Esophagus squamous epithelium (tissue), 5 donors: Measurements from ENCODE around the gene DRC3. TPM values are rescaled to one million over a fixed set of nuclear protein-coding genes. Genes with fewer than 3 reads are reported as not detected.

Source experiments
- DNase-seq: peaks from one replicate; lab custom pipeline; 2025; lab: John Stamatoyannopoulos, UW
- H3K27ac ChIP-seq, 4 donors: fragments of 200-600 bp; sonication (generic); one replicate each; pipeline ENCODE4 v1.5.1; 2016 to 2019; ENCODE audit warnings: mild to moderate bottlenecking in 1 of 4
- H3K27me3 ChIP-seq, 4 donors: fragments of 200-600 bp; sonication (generic); 1 replicate in 3 of 4; 2 replicates in 1 of 4; pipeline versions ENCODE4 v1.5.1 to v1.6.0; 2017 to 2021; ENCODE audit warnings: antibody characterized with exemption in 1 of 4
- H3K36me3 ChIP-seq, 3 donors: fragments of 200-600 bp; sonication (generic); one replicate each; pipeline ENCODE4 v1.5.1; 2016 to 2019
- H3K4me1 ChIP-seq, 3 donors: fragments of 200-600 bp; sonication (generic); one replicate each; pipeline ENCODE4 v1.5.1; 2017 to 2019
- H3K4me3 ChIP-seq, 4 donors: fragments of 200-600 bp; sonication (generic); 1 replicate in 3 of 4; 2 replicates in 1 of 4; pipeline ENCODE4 v1.5.1; 2016 to 2019; ENCODE audit warnings: mild to moderate bottlenecking in 2 of 4, moderate library complexity in 1 of 4
- H3K9me3 ChIP-seq, 3 donors: fragments of 200-600 bp; sonication (generic); one replicate each; pipeline ENCODE4 v1.5.1; 2016 to 2019
- POLR2A ChIP-seq, 4 donors: fragments of 450-650 bp; IDR thresholded peaks; one replicate each; pipeline ENCODE4 v1.6.1; 2017; ENCODE audit warnings: antibody characterized with exemption in 4 of 4, mild to moderate bottlenecking in 4 of 4, moderate library complexity in 3 of 4
- WGBS, 2 donors: methylation state at CpG; one replicate each; pipeline ENCODE4 v1.1.5; 2018; 5-methylcytosine and 5-hydroxymethylcytosine counted together
- intact Hi-C: fragments of 100-400 bp; cut with DNase I; formaldehyde crosslinking; loops from one replicate; pipeline ENCODE4 v1.15.0; 2022
- total RNA-seq, 4 donors: library from RNA; depleted of rRNA; stranded (reverse); fragments of >200 nt; gene quantifications; one replicate each; pipeline ENCODE4 v1.1.0, GENCODE V29; 2016
- TF ChIP-seq, protein P1 (sequence below), 6 experiments: fragments of 450-650 bp in 4 of 6; fragments of 200-600 bp in 2 of 6; sonication (generic) in 2 of 6; IDR thresholded peaks; one replicate each; pipeline ENCODE4 v1.5.1; 2016 to 2019; ENCODE audit warnings: antibody characterized with exemption in 6 of 6, mild to moderate bottlenecking in 4 of 6, moderate library complexity in 4 of 6
- donor health status: DM: yes; HTN: yes; CAD: no.

DRC3 gene
- total RNA-seq, 4 donors from 2014 or later, result 0.11 to 2.5 (median 1.3) TPM

DNA sequence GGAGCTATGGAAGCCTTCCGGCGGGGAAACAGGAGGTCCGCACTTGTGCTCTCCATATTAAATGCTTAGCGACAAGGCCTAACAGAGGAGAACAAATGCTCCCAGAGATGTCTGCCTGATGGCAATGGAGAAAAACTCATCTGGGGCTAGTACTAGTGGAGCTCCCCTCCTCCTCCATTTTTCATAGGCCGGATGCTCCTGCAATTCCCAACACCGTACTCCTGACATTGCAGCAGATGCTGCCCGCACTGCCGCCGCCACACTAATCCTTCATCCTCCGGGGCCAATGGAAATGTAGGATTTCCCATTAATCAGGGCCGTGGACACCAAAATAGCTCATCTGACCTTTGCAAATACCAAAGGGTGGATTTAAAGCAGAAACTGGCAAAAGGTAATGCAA is 27.9 kb upstream of the DRC3 start:
- no peak for DNase-seq
- TF ChIP-seq POLR2A (IDR thresholded peaks at IDR 0.05), result no peak
- TF ChIP-seq, protein P1, sequence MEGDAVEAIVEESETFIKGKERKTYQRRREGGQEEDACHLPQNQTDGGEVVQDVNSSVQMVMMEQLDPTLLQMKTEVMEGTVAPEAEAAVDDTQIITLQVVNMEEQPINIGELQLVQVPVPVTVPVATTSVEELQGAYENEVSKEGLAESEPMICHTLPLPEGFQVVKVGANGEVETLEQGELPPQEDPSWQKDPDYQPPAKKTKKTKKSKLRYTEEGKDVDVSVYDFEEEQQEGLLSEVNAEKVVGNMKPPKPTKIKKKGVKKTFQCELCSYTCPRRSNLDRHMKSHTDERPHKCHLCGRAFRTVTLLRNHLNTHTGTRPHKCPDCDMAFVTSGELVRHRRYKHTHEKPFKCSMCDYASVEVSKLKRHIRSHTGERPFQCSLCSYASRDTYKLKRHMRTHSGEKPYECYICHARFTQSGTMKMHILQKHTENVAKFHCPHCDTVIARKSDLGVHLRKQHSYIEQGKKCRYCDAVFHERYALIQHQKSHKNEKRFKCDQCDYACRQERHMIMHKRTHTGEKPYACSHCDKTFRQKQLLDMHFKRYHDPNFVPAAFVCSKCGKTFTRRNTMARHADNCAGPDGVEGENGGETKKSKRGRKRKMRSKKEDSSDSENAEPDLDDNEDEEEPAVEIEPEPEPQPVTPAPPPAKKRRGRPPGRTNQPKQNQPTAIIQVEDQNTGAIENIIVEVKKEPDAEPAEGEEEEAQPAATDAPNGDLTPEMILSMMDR (IDR thresholded peaks at IDR 0.05), result no peak
- Histone ChIP-seq H3K4me3 (no peak overlapping the region), H3K27ac (peak overlapping the region in 1 of 4 donors; percentile 87), H3K4me1 (peaks cover 31 to 87% (median 46%) of the 10 kb centered on the region in 3 donors), H3K9me3 (no peaks in the 10 kb centered on the region), H3K36me3 (peaks cover 0 to 7% (median 0%) of the 10 kb centered on the region in 3 donors), H3K27me3 (no peaks in the 10 kb centered on the region)
- intact Hi-C loops, result no loop called here
- 89 to 96% methylated on average over 8 to 11 of the region's 11 CpGs for WGBS, 2 donors

DNA sequence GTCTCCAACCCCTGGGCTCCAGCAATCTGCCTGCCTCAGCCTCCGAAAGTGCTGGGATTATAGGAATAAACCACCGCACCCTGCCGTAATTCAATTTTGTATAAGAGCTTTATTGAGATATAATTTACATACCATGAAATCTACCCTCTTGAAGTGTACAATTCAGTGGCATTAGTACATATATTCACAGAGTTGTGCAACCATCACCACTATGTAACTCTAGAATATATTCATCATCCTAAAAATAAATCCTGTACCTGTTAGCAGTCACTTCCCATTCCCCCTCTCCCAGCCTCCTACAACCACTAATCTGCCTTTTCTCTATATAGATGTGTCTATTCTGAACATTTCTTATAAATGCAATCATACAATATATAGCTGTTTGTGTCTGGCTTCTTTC is 26.6 kb upstream of the DRC3 start:
- Histone ChIP-seq H3K27me3 (no peaks in the 10 kb centered on the region), H3K4me3 (no peak overlapping the region), H3K4me1 (peaks cover 21 to 87% (median 43%) of the 10 kb centered on the region in 3 donors), H3K27ac (peak overlapping the region in 1 of 4 donors; percentile 87), H3K36me3 (peaks cover 0 to 7% (median 0%) of the 10 kb centered on the region in 3 donors), H3K9me3 (no peaks in the 10 kb centered on the region)
- WGBS, 2 donors, result 63 to 87% methylated on average over 3 of the region's 3 CpGs
- TF ChIP-seq POLR2A (IDR thresholded peaks at IDR 0.05), result no peak
- TF ChIP-seq, protein P1 (IDR thresholded peaks at IDR 0.05), result no peak
- intact Hi-C loops, result no loop called here
- DNase-seq, result no peak

DNA sequence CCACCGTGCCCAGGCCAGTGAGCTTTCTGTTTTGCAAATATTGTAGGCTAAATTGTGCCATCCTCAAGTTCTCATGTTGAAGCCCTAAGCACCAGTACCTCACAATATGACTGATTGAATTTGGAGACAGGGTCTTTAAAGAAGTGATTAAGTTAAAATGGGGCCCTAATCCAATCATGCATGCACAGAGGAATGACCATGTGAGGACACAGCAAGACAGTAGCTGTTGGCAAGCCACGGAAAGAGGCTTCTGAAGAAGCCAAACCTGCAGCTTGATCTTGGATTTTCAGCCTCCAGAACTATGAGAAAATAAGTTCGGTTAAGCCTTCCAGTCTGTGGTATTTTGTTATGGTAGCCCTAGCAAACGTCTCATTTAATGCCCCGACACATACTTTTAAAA is 25.4 kb upstream of the DRC3 start:
- H3K27ac ChIP-seq, result peak overlapping the region; percentile 22 to 89 (median 73)
- peaks cover 0 to 7% (median 0%) of the 10 kb centered on the region in 3 donors for H3K36me3 ChIP-seq

DNA sequence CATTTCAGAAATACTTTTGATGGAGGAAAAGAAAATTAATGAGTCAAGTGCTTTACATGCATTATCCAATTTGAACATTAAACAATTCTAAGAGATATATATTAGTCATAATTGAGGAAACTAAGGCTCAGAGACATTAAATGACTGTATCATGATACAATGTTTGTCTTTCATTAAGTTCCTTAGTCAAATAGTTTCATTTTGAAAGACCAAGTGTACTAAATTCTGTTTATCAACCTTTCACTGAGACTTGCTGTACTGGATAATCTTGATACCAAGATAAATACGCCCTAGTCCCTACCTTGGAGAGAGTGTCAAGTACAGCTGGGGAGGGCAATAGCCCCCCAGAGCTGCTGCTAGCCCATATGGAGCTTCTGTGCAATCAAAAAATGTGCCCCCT is 24.7 kb upstream of the DRC3 start:
- no peak for DNase-seq
- Histone ChIP-seq H3K9me3 (no peaks in the 10 kb centered on the region), H3K4me1 (peaks cover 20 to 87% (median 37%) of the 10 kb centered on the region in 3 donors), H3K36me3 (peaks cover 0 to 11% (median 0%) of the 10 kb centered on the region in 3 donors), H3K27me3 (no peaks in the 10 kb centered on the region), H3K4me3 (no peak overlapping the region), H3K27ac (peak overlapping the region; percentile 80 to 89 (median 84))
- TF ChIP-seq, protein P1 (IDR thresholded peaks at IDR 0.05), result no peak
- TF ChIP-seq POLR2A (IDR thresholded peaks at IDR 0.05), result no peak
- intact Hi-C loops, result no loop called here
- 17 to 43% methylated on average over 1 of the region's 1 CpG for WGBS, 2 donors

More for the DNA sequence above, 25.4 kb upstream of the DRC3 start:
- Histone ChIP-seq H3K4me3 (no peak overlapping the region), H3K9me3 (no peaks in the 10 kb centered on the region), H3K27me3 (no peaks in the 10 kb centered on the region), H3K4me1 (peaks cover 20 to 87% (median 44%) of the 10 kb centered on the region in 3 donors)
- TF ChIP-seq, protein P1 (IDR thresholded peaks at IDR 0.05), result no peak
- TF ChIP-seq POLR2A (IDR thresholded peaks at IDR 0.05), result no peak
- WGBS, 2 donors, result 72 to 79% methylated on average over 4 to 5 of the region's 5 CpGs
- DNase-seq, result no peak
- intact Hi-C loops, result no loop called here

DNA sequence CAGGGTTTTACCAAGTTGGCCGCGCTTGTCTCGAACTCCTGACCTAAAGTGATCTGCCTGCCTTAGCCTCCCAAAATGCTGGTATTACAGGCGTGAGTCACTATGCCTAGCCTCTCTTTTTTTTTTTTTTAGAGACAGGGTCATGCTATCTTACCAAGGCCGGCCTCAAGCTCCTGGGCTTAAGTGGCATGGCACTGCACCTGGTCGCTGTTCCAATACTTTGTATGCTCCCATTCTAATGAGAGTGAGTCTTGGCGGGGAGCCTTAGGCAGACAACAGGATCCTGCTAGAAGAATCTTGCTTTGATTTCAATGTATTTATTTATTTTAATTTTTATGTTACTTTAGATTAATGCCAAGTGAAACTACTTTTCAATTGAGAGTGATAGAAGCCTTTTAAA is 22.3 kb upstream of the DRC3 start:
- intact Hi-C loops, result no loop called here
- TF ChIP-seq POLR2A (IDR thresholded peaks at IDR 0.05), result no peak
- TF ChIP-seq, protein P1 (IDR thresholded peaks at IDR 0.05), result no peak
- Histone ChIP-seq H3K4me1 (peaks cover 8 to 65% (median 24%) of the 10 kb centered on the region in 3 donors), H3K27ac (peak overlapping the region in 3 of 4 donors; percentile 82 to 89 (median 87)), H3K27me3 (no peaks in the 10 kb centered on the region), H3K9me3 (no peaks in the 10 kb centered on the region), H3K4me3 (no peak overlapping the region), H3K36me3 (peaks cover 0 to 18% (median 0%) of the 10 kb centered on the region in 3 donors)
- DNase-seq, result no peak
- WGBS, 2 donors, result 81 to 83% methylated on average over 7 of the region's 7 CpGs
